Measurements from ENCODE around the gene EVPL. TPM values are rescaled to one million over a fixed set of nuclear protein-coding genes. Genes with fewer than 3 reads are reported as not detected.

EVPL gene
- polyA plus RNA-seq, 1 donor (not counting 4 experiments of a cell fraction or from before 2014, with no cell fraction given): 7.6 TPM

- TF ChIP-seq CTCF (optimal IDR thresholded peaks at IDR 0.05 in 1 of 3, IDR thresholded peaks at IDR 0.05 in 1 of 3, conservative IDR thresholded peaks at IDR 0.05 in 1 of 3; ENCODE audit: extremely low read depth in 1 of 3, insufficient read depth in 2 of 3, low read length in 3 of 3): no peak
- no peak for TF ChIP-seq EZH2 (IDR thresholded peaks at IDR 0.05; ENCODE audit: low read length)
- Histone ChIP-seq H3K4me3 (ENCODE audit: control insufficient read depth in 2 of 3, extremely low read depth in 1 of 3, insufficient read depth in 2 of 3, low read depth in 1 of 3, low read length in 3 of 3) (no peak overlapping the region), H3K9me1 (ENCODE audit: control insufficient read depth, extremely low read depth, insufficient read depth, low read length) (no peaks in the 10 kb centered on the region), H3K36me3 (ENCODE audit: control insufficient read depth in 2 of 2, extremely low read depth in 1 of 2, insufficient read depth in 2 of 2, low read length in 2 of 2) (peaks cover 0 to 2% of the 10 kb centered on the region in 2 experiments), H2AFZ (ENCODE audit: control insufficient read depth, low read length) (no peak overlapping the region), H3K9me3 (ENCODE audit: control insufficient read depth, low read depth, low read length) (no peaks in the 10 kb centered on the region), H3K4me2 (ENCODE audit: control insufficient read depth, extremely low read depth, insufficient read depth, low read depth, low read length) (no peak overlapping the region), H3K27me3 (ENCODE audit: control insufficient read depth, extremely low read depth, insufficient read depth, low read length) (no peaks in the 10 kb centered on the region), H4K20me1 (ENCODE audit: control insufficient read depth, extremely low read depth, insufficient read depth, low read length) (no peaks in the 10 kb centered on the region), H3K9ac (ENCODE audit: control insufficient read depth, extremely low read depth, insufficient read depth, low read length) (no peak overlapping the region), H3K79me2 (ENCODE audit: control insufficient read depth, insufficient read depth, low read length) (no peaks in the 10 kb centered on the region), H3K4me1 (ENCODE audit: control insufficient read depth, extremely low read depth, insufficient read depth, low read length) (peaks cover 15% of the 10 kb centered on the region), H3K27ac (ENCODE audit: control insufficient read depth, insufficient read depth, low read length) (no peak overlapping the region)
- dilution Hi-C loops (cut with MboI; ENCODE audit: extremely low pct_ligation_motif_present, low sequenced_read_pairs): no loop called here
- FAIRE-seq: no peak
- DNase-seq (ENCODE audit: low read depth, low spot score): no peak
Observed at GRCh38 chr17:75987041-75987440, 40.1 kb downstream of the EVPL start.

GRCh38 chr17:75985986-75986385 lies 41.1 kb downstream of the EVPL start:
- dilution Hi-C loops (cut with MboI; ENCODE audit: extremely low pct_ligation_motif_present, low sequenced_read_pairs): no loop called here
- no peak for FAIRE-seq
- TF ChIP-seq EZH2 (IDR thresholded peaks at IDR 0.05; ENCODE audit: low read length) (no peak), CTCF (optimal IDR thresholded peaks at IDR 0.05 in 1 of 3, IDR thresholded peaks at IDR 0.05 in 1 of 3, conservative IDR thresholded peaks at IDR 0.05 in 1 of 3; ENCODE audit: extremely low read depth in 1 of 3, insufficient read depth in 2 of 3, low read length in 3 of 3) (no peak)

More at GRCh38 chr17:75985986-75986385, 41.1 kb downstream of the EVPL start:
- no peak overlapping the region for H3K27ac ChIP-seq (ENCODE audit: control insufficient read depth, insufficient read depth, low read length)
- H3K9me3 ChIP-seq (ENCODE audit: control insufficient read depth, low read depth, low read length): no peaks in the 10 kb centered on the region
- no peak overlapping the region for H2AFZ ChIP-seq (ENCODE audit: control insufficient read depth, low read length)
- no peak overlapping the region for H3K9ac ChIP-seq (ENCODE audit: control insufficient read depth, extremely low read depth, insufficient read depth, low read length)
- H3K4me3 ChIP-seq (ENCODE audit: control insufficient read depth in 2 of 3, extremely low read depth in 1 of 3, insufficient read depth in 2 of 3, low read depth in 1 of 3, low read length in 3 of 3): no peak overlapping the region
- no peak overlapping the region for H3K4me2 ChIP-seq (ENCODE audit: control insufficient read depth, extremely low read depth, insufficient read depth, low read depth, low read length)
- no peaks in the 10 kb centered on the region for H3K9me1 ChIP-seq (ENCODE audit: control insufficient read depth, extremely low read depth, insufficient read depth, low read length)
- H3K4me1 ChIP-seq (ENCODE audit: control insufficient read depth, extremely low read depth, insufficient read depth, low read length): peaks cover 22% of the 10 kb centered on the region
- no peaks in the 10 kb centered on the region for H3K36me3 ChIP-seq (ENCODE audit: control insufficient read depth in 2 of 2, extremely low read depth in 1 of 2, insufficient read depth in 2 of 2, low read length in 2 of 2)
- no peak for DNase-seq (ENCODE audit: low read depth, low spot score)
- H4K20me1 ChIP-seq (ENCODE audit: control insufficient read depth, extremely low read depth, insufficient read depth, low read length): no peaks in the 10 kb centered on the region
- no peaks in the 10 kb centered on the region for H3K27me3 ChIP-seq (ENCODE audit: control insufficient read depth, extremely low read depth, insufficient read depth, low read length)
- H3K79me2 ChIP-seq (ENCODE audit: control insufficient read depth, insufficient read depth, low read length): no peaks in the 10 kb centered on the region
